Activated CD4-positive, alpha-beta memory T cell treated with anti-CD3 and anti-CD28 coated beads for 36 hours (primary cell): ENCODE data around the gene SFSWAP. TPM values are rescaled to one million over a fixed set of nuclear protein-coding genes. Genes with fewer than 3 reads are reported as not detected.

ENCODE experiments used
- CTCF ChIA-PET: fragments of 350-600 bp; sonication (Branson Sonifier 250); formaldehyde crosslinking; loops from one replicate; lab custom pipeline; 2021; ENCODE audit warnings: antibody characterized with exemption, inconsistent platforms; lab: Charles Lee
- POLR2A ChIA-PET: fragments of 350-600 bp; sonication (Branson Sonifier 250); formaldehyde crosslinking; loops from one replicate; lab custom pipeline; 2021; ENCODE audit warnings: antibody characterized with exemption; lab: Charles Lee
- DNase-seq: peaks from one replicate; pipeline ENCODE4 v3.0.0-alpha.2; 2020
- H3K27ac Mint-ChIP-seq: one replicate; pipeline ENCODE4 v1.8.0; 2021; ENCODE audit warnings: mixed read lengths
- H3K27me3 Mint-ChIP-seq: one replicate; pipeline ENCODE4 v1.8.0; 2021; ENCODE audit warnings: mixed read lengths
- H3K36me3 Mint-ChIP-seq: one replicate; pipeline ENCODE4 v1.8.0; 2021; ENCODE audit warnings: mixed read lengths
- H3K4me1 Mint-ChIP-seq: one replicate; pipeline ENCODE4 v1.8.0; 2021; ENCODE audit warnings: low read depth, mixed read lengths
- H3K4me3 Mint-ChIP-seq: one replicate; pipeline ENCODE4 v1.8.0; 2021; ENCODE audit warnings: mild to moderate bottlenecking, mixed read lengths
- H3K9me3 Mint-ChIP-seq: one replicate; pipeline ENCODE4 v1.8.0; 2021; ENCODE audit warnings: mixed read lengths
- intact Hi-C: fragments of 100-400 bp; cut with micrococcal nuclease; formaldehyde crosslinking; loops from one replicate; pipeline ENCODE4 v1.15.1; 2023
- total RNA-seq, 2 experiments: library from RNA; stranded (reverse); gene quantifications; one replicate each; pipeline ENCODE4 v1.2.3, GENCODE V29; 2021

SFSWAP gene
- total RNA-seq, 2 experiments from 2014 or later: 42.1 to 44.3 TPM

DNA sequence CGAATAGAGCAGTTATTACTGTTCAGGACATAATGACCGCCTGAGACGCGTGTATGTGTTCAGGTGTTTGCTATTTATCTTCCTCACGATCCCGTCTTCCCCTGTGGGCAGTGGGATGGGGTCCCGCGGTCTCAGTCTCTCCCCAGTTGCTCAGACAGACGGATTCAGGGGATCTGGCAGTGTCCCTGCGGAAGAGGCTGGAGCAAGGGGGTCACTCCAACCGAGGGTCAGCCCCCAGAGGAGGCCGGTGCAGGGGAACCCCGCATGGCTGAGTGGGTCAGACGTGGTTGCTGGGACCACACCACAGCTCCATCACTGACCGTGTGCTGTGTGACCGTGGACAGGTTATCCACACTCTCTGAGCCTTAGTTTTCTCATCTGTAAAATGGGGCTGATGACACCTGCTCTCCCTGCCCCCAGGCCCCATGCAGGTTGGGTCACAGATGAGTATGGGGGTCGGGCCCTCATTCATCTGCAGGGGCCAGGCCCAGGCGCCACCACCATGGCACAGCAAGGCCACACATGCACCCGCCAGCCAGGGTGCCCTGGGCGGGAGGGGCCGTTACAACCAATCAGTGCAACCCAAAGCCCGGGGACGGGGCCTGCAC lies 122.5 kb downstream of the SFSWAP start:
- Mint-ChIP-seq H3K4me1 (peaks cover 11% of the 10 kb centered on the region), H3K27me3 (peaks cover 30% of the 10 kb centered on the region), H3K36me3 (no peaks in the 10 kb centered on the region), H3K9me3 (no peaks in the 10 kb centered on the region), H3K4me3 (no peak overlapping the region), H3K27ac (no peak overlapping the region)
- POLR2A ChIA-PET: no interaction called here
- CTCF ChIA-PET: no interaction called here
- no peak for DNase-seq
- intact Hi-C loops: loop anchor here (10.0 kb wide), 1 partner anchor 111 kb away; the partner anchor contains the start of gene EP400

DNA sequence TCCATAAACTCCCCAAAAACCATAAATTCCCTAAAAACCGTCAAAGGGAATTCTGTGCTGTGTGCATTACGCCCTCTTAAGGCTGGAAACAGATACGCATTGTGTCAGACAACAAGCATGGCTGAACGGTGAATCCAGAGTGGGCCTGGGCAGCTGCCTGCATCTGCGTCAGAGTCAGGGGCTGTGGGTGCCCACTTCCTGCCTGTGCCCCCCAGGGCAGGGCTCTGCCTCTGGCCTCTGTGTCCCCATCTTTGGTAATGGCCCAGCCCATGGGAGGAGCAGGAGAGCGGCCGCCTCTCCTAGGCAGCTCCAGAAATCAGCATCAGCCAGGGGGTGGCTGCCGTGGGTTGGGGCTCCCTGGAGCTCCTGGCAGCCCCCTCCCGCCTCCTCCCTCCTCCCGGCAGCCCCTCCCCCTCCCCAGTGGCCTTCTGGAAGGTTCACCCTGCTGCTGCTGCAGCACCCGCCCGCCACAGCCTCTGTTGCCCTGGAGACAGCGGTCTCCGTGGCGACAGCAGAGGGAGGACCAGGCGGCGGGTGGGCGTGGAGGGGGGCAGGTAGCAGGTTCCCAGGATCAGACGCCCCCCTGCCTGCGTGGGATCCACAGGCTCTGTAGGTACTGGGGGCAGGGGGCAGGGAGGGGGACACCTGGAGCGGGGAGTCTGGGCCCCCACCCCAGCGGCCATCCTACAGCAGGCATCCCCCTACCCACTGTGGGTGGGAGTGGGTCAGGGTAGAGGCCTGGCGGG lies 123.2 kb downstream of the SFSWAP start:
- ChIA-PET POLR2A (no interaction called here), CTCF (no interaction called here)
- Mint-ChIP-seq H3K4me1 (peaks cover 11% of the 10 kb centered on the region), H3K4me3 (no peak overlapping the region), H3K36me3 (no peaks in the 10 kb centered on the region), H3K9me3 (no peaks in the 10 kb centered on the region), H3K27ac (no peak overlapping the region), H3K27me3 (peaks cover 30% of the 10 kb centered on the region)
- DNase-seq: no peak
- intact Hi-C loops: loop anchor here (10.0 kb wide), 1 partner anchor 111 kb away; the partner anchor contains the start of gene EP400

DNA sequence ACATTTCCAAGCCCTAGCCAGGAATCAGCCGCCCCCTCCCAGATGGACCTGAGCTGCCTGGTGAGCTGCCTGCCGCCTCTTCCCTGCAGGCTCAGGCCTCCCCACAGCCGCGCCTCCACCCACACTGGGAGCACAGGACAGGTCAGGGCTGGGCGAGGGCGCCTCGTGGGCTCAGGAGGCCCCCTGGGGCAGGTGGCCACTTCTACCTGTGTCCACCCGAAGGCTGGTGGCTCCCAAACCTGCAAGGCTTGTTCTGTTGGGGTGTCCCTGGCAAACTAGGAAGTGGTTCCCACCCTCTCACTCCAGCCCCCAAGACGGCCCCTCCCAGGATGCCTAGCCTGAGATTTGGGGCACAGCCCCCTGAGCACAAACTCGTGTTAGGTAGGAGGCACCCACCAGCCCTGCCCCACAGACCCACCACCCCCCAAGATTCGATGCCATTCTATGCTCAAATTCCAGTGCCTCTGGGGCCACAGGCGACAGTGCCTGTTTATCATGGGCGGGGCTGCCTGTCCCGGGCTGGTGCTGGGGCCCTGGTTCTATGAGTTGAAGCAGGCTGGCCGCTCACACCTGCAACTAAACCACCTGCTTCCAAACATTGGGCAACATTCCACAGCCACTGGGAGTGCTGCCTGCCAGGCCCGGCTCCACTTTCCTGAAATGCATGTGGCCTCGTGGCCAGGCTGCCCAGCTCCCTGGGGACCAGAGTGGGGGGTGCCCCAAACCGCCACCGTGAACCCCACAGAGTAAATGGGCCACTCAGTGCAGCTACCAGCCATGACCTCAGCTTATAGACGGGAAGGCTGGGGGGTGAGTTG lies 124.1 kb downstream of the SFSWAP start:
- Mint-ChIP-seq H3K36me3 (no peaks in the 10 kb centered on the region), H3K27me3 (peaks cover 23% of the 10 kb centered on the region), H3K4me3 (no peak overlapping the region), H3K4me1 (peaks cover 7% of the 10 kb centered on the region), H3K9me3 (no peaks in the 10 kb centered on the region), H3K27ac (no peak overlapping the region)
- intact Hi-C loops: loop anchor here (10.0 kb wide), 1 partner anchor 110 kb away; the partner anchor contains the start of gene EP400
- ChIA-PET CTCF (no interaction called here), POLR2A (no interaction called here)
- DNase-seq: no peak

DNA sequence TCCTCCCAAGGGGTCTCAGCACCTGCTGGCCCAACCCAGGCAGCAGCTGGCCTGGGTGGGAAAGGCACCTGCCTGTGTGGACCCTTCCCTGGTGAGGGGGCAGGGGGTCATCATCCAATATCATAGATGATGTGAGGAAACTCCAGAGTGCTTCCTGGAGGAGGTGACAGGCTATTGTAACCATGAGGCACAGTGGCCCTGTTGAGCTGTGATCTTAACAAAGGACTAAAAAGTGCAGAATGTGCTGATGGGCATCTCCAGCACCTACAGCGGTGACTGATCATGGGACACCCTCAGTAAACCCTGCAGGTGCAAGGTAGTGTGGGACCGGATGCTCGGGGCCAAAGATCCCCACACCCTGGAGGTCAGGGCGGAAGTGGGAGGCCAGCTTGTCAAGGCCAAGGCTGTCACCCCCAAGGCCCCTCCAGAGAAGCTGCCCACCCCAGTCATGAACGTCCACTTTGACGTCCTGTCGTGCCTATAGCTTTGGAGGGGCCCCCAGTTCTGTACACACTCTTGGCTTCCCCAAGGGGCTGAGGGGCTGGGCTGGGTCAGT lies 124.8 kb downstream of the SFSWAP start:
- intact Hi-C loops: loop anchor here (10.0 kb wide), 1 partner anchor 109 kb away; the partner anchor contains the start of gene EP400
- CTCF ChIA-PET: no interaction called here
- H3K4me3 Mint-ChIP-seq: no peak overlapping the region

DNA sequence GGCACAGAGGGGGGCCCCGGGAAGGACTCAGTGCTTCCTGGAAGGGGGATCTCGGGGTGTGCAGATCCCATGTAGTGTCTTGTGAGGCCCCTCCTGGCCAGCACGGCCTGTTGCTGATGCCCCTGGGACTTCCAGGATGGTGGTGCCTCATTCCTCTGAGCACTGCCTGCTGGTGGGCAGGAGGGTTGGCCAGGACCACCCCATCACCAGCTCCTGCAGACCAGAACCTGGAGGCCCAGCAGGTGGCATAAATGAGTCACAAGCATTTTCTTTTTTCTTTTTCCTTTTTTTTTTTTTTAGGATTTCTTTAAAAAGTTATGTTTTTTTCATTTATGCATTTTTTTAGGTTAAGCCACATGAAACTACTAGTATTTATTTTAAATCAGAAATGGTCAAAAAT lies 125.3 kb downstream of the SFSWAP start:
- intact Hi-C loops: loop anchor here (10.0 kb wide), 1 partner anchor 109 kb away; the partner anchor contains the start of gene EP400
- H3K27me3 Mint-ChIP-seq: peaks cover 18% of the 10 kb centered on the region
- peaks cover under 1% of the 10 kb centered on the region for H3K4me1 Mint-ChIP-seq
- CTCF ChIA-PET: no interaction called here
- no peaks in the 10 kb centered on the region for H3K36me3 Mint-ChIP-seq
- H3K4me3 Mint-ChIP-seq: no peak overlapping the region
- no peak for DNase-seq
- POLR2A ChIA-PET: no interaction called here
- no peaks in the 10 kb centered on the region for H3K9me3 Mint-ChIP-seq
- no peak overlapping the region for H3K27ac Mint-ChIP-seq

More for the DNA sequence above, 124.8 kb downstream of the SFSWAP start:
- POLR2A ChIA-PET: no interaction called here
- no peaks in the 10 kb centered on the region for H3K9me3 Mint-ChIP-seq
- no peaks in the 10 kb centered on the region for H3K36me3 Mint-ChIP-seq
- H3K27me3 Mint-ChIP-seq: peaks cover 23% of the 10 kb centered on the region
- H3K27ac Mint-ChIP-seq: no peak overlapping the region
- H3K4me1 Mint-ChIP-seq: peaks cover 6% of the 10 kb centered on the region
- DNase-seq: no peak

DNA sequence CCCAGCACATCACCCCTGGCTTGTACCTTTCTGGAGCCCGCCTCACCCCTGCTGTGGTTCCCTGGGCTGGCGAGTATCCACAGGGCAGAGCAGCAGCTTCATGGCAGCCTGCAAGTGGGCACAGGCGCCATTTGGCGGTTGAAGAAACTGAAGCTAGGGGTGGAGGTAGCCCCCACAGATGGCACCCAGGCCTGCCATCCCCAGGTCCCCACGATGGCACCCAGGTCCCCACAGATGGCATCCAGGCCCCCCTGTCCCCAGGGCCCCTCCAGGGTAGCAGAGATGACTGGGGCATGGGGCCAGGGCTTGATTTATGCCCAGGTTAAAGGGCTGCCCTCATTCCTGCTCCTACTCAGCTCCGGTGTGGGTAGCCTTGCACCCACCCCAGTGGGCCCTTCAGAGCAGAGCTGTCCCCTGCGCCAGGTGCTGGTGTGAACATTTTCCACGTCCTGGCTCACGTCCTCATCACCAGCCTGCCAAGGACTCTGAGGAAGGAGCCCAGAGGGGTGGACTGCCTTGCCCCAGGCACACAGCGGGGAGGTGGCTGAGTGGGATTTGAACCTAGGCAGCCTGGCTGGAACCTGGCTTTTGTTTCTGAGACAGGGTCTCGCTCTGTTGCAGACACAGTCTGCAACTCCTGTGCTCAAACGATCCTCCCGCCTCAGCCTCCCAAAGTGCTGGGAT lies 126.0 kb downstream of the SFSWAP start:
- Mint-ChIP-seq H3K9me3 (no peaks in the 10 kb centered on the region), H3K4me1 (no peaks in the 10 kb centered on the region), H3K36me3 (no peaks in the 10 kb centered on the region), H3K27ac (no peak overlapping the region), H3K4me3 (no peak overlapping the region), H3K27me3 (peaks cover 14% of the 10 kb centered on the region)
- POLR2A ChIA-PET: no interaction called here
- intact Hi-C loops: loop anchor here (10.0 kb wide), 1 partner anchor 108 kb away; the partner anchor contains the start of gene EP400
- CTCF ChIA-PET: interaction anchor here (0.6 kb wide), 1 partner anchor 124 kb away, joined by 4 read pairs; no protein-coding TSS in a partner anchor
- DNase-seq: no peak

DNA sequence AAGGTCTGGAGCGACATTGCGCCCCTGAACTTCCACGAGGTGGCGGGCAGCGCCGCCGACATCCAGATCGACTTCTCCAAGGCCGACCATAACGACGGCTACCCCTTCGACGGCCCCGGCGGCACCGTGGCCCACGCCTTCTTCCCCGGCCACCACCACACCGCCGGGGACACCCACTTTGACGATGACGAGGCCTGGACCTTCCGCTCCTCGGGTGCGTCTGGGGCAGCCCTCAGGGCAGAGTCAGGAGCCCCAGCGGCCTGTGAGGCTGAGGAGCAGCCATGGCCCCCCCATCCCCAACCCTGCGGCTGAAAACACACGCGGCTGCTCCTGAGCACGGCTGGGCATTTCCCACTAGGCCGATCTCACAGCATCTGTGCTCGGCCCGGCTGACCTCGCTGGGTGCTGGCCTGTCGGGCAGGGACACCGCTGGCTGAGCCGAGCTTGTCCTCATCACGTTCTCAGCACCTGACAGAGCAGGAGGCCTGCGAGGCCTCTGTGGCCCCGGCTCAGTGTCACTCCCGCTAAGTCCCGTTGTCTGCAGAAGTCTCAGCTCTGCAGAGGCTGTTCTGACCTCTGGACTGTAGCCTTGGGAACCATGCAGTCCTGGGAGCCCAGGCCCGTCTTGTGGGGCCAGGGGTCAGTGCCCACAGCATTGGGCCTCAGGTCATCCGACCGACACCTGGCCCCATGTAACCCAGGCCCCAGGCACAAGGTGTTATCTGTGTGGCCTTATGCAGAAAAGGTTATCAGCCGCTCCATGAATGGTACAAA lies 129.9 kb downstream of the SFSWAP start:
- CTCF ChIA-PET: no interaction called here
- Mint-ChIP-seq H3K9me3 (no peaks in the 10 kb centered on the region), H3K4me1 (no peaks in the 10 kb centered on the region), H3K36me3 (no peaks in the 10 kb centered on the region), H3K27ac (no peak overlapping the region), H3K4me3 (no peak overlapping the region), H3K27me3 (no peaks in the 10 kb centered on the region)
- intact Hi-C loops: no loop called here
- POLR2A ChIA-PET: no interaction called here
- DNase-seq: no peak

DNA sequence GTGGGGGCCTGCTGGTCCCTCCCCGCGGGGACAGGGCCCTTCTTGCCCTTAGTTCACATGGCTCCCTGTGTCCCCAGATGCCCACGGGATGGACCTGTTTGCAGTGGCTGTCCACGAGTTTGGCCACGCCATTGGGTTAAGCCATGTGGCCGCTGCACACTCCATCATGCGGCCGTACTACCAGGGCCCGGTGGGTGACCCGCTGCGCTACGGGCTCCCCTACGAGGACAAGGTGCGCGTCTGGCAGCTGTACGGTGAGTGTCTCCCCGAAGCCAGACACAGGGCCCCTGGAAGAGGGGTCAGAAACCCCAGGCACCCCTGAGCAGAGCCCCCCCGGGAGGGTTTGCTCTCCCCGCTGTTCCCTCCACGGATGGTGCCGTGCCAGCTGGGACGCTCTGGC lies 130.7 kb downstream of the SFSWAP start:
- Mint-ChIP-seq H3K4me3 (no peak overlapping the region), H3K27me3 (no peaks in the 10 kb centered on the region), H3K36me3 (no peaks in the 10 kb centered on the region), H3K4me1 (no peaks in the 10 kb centered on the region), H3K27ac (no peak overlapping the region), H3K9me3 (no peaks in the 10 kb centered on the region)
- ChIA-PET POLR2A (no interaction called here), CTCF (no interaction called here)
- DNase-seq: no peak
- intact Hi-C loops: no loop called here

DNA sequence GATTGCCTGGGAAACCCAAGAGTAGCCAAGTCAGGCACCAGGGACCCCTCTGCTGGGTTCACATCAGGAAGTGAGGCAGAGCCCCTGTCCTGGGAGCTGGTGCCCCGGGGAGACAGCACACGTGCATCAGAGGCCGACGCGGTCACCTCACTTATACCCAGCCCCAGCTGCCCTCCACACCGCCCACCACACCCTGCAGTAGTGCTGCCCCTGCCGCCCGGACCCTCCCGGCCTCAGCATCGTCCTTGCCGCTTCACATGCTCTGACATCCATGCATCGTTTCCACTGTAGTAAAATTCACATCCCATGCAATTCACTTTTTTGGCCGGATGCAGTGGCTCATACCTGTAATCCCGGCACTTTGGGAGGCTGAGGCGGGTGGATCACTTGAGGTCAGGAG lies 131.3 kb downstream of the SFSWAP start:
- DNase-seq: no peak
- H3K9me3 Mint-ChIP-seq: no peaks in the 10 kb centered on the region
- H3K4me1 Mint-ChIP-seq: no peaks in the 10 kb centered on the region
- no peaks in the 10 kb centered on the region for H3K36me3 Mint-ChIP-seq
- no peaks in the 10 kb centered on the region for H3K27me3 Mint-ChIP-seq
- no peak overlapping the region for H3K27ac Mint-ChIP-seq
- intact Hi-C loops: no loop called here
- no peak overlapping the region for H3K4me3 Mint-ChIP-seq
- CTCF ChIA-PET: no interaction called here
- POLR2A ChIA-PET: no interaction called here

DNA sequence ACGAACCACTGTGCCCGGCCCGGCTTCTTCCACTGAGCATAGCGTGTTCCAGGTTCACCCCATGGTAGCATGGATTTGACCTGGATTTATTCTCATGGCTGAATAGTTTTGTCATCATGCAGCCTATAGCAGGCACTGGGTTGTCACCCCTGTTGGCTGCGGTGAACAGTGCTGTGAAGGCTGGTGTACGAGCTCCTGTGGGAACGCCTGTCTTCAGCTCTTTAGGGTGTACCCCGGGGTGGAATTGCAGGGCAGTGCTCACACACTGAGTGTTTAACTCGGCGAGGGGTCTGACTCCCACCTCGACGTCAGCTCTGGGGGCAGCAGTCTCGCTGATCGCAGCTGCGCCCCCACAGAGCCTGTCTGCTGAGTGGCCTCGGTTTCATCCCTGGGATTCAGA lies 132.6 kb downstream of the SFSWAP start:
- no peak overlapping the region for H3K4me3 Mint-ChIP-seq
- no peaks in the 10 kb centered on the region for H3K36me3 Mint-ChIP-seq
- intact Hi-C loops: no loop called here
- H3K4me1 Mint-ChIP-seq: no peaks in the 10 kb centered on the region
- H3K27me3 Mint-ChIP-seq: no peaks in the 10 kb centered on the region
- H3K9me3 Mint-ChIP-seq: no peaks in the 10 kb centered on the region
- POLR2A ChIA-PET: no interaction called here
- no peak for DNase-seq
- CTCF ChIA-PET: no interaction called here
- no peak overlapping the region for H3K27ac Mint-ChIP-seq

DNA sequence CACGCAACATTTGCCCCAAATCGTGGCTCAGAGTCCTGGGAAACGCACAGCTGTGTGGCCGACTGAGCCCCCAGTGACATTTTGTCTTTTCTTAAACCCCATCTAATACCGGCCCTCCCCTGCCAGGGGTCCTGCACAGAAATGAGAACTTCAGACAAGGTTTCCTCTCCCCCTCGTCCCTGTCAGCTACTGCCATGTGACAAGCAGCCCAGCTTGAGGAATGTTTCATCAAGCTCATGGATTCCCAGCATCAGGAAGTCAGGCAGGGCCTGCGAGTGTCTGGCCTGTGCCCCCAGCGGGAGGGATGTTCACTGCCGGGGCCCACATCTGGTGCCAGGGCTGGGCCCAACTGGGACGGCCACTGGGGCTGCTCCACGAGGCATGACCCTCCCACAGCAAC lies 133.2 kb downstream of the SFSWAP start:
- ChIA-PET CTCF (no interaction called here), POLR2A (no interaction called here)
- no peaks in the 10 kb centered on the region for H3K9me3 Mint-ChIP-seq
- no peaks in the 10 kb centered on the region for H3K4me1 Mint-ChIP-seq
- intact Hi-C loops: no loop called here
- H3K36me3 Mint-ChIP-seq: no peaks in the 10 kb centered on the region
- H3K4me3 Mint-ChIP-seq: no peak overlapping the region
- H3K27me3 Mint-ChIP-seq: no peaks in the 10 kb centered on the region
- no peak for DNase-seq
- no peak overlapping the region for H3K27ac Mint-ChIP-seq
